HepG2 (cell line): Measurements from ENCODE around the gene SPAG8. TPM values are rescaled to one million over a fixed set of nuclear protein-coding genes. Genes with fewer than 3 reads are reported as not detected.
A peak's percentile ranks its signal among the peaks of the same experiment; 100 is the strongest.

ENCODE experiments used
- CENPX ChIP-seq: sonication (generic); formaldehyde crosslinking; IDR thresholded peaks from 2 replicates; pipeline ENCODE4 v1.9.0; 2021; ENCODE audit warnings: mild to moderate bottlenecking, missing genetic modification reagents, moderate library complexity
- DNMT1 ChIP-seq: sonication (generic); formaldehyde crosslinking; IDR thresholded peaks from 2 replicates; pipeline ENCODE4 v1.5.1; 2020; ENCODE audit warnings: mild to moderate bottlenecking, missing genetic modification reagents
- ELF4 ChIP-seq: sonication (generic); formaldehyde crosslinking; IDR thresholded peaks from 2 replicates; pipeline ENCODE4 v1.5.0; 2020; ENCODE audit warnings: missing genetic modification reagents, mild to moderate bottlenecking, moderate library complexity, borderline replicate concordance
- ELK4 ChIP-seq: sonication (generic); formaldehyde crosslinking; IDR thresholded peaks from 2 replicates; pipeline ENCODE4 v1.9.0; 2021; ENCODE audit warnings: missing genetic modification reagents, borderline replicate concordance
- FIP1L1 ChIP-seq: fragments of 200-400 bp; formaldehyde crosslinking; IDR thresholded peaks from 2 replicates; pipeline ENCODE4 v1.6.1; 2018; ENCODE audit warnings: low read depth, mild to moderate bottlenecking, low read length, moderate library complexity, borderline replicate concordance; ENCODE audit not compliant: insufficient read depth
- GLI4 ChIP-seq: sonication (generic); formaldehyde crosslinking; IDR thresholded peaks from 2 replicates; pipeline ENCODE4 v1.5.1; 2020; ENCODE audit warnings: missing genetic modification reagents, mild to moderate bottlenecking, moderate library complexity, borderline replicate concordance
- KDM1A ChIP-seq: IDR thresholded peaks from 2 replicates; pipeline ENCODE4 v1.6.1; 2016; ENCODE audit warnings: missing compliant biosample characterization
- MAFG ChIP-seq: sonication (generic); formaldehyde crosslinking; IDR thresholded peaks from 2 replicates; pipeline ENCODE4 v1.5.1; 2020; ENCODE audit warnings: mild to moderate bottlenecking, missing genetic modification reagents
- MXD1 ChIP-seq: sonication (generic); formaldehyde crosslinking; IDR thresholded peaks from 2 replicates; pipeline ENCODE4 v1.4.0; 2020; ENCODE audit warnings: mild to moderate bottlenecking, missing genetic modification reagents
- NBN ChIP-seq: fragments of 450-650 bp; conservative IDR thresholded peaks from 2 replicates; pipeline ENCODE4 v1.6.1; 2017
- NCOA5 ChIP-seq: sonication (generic); formaldehyde crosslinking; IDR thresholded peaks from 2 replicates; pipeline ENCODE4 v1.4.0; 2020; ENCODE audit warnings: missing genetic modification reagents
- SNAI1 ChIP-seq: sonication (generic); formaldehyde crosslinking; IDR thresholded peaks from 2 replicates; pipeline ENCODE4 v1.5.0; 2020; ENCODE audit warnings: mild to moderate bottlenecking, missing genetic modification reagents, borderline replicate concordance
- TEAD3 ChIP-seq: optimal IDR thresholded peaks from 2 replicates; pipeline ENCODE3; 2016; ENCODE audit warnings: borderline replicate concordance
- XRCC5 ChIP-seq: fragments of 200-400 bp; formaldehyde crosslinking; optimal IDR thresholded peaks from 2 replicates; pipeline ENCODE3; 2017; ENCODE audit warnings: mild to moderate bottlenecking, low read length
- ZFP37 ChIP-seq: sonication (generic); formaldehyde crosslinking; IDR thresholded peaks from 2 replicates; pipeline ENCODE4 v1.4.0; 2020; ENCODE audit warnings: missing genetic modification reagents, borderline replicate concordance
- ZNF333 ChIP-seq: sonication (generic); formaldehyde crosslinking; IDR thresholded peaks from 2 replicates; pipeline ENCODE4 v1.4.0; 2020; ENCODE audit warnings: mild to moderate bottlenecking, missing genetic modification reagents, borderline replicate concordance
- ZNF383 ChIP-seq: sonication (generic); formaldehyde crosslinking; IDR thresholded peaks from 2 replicates; pipeline ENCODE4 v1.4.0; 2020; ENCODE audit warnings: missing genetic modification reagents, mild to moderate bottlenecking, borderline replicate concordance
- ZNF552 ChIP-seq: sonication (generic); formaldehyde crosslinking; IDR thresholded peaks from 2 replicates; pipeline ENCODE4 v1.9.0; 2022; ENCODE audit warnings: missing genetic modification reagents, mild to moderate bottlenecking, borderline replicate concordance
- ZNF574 ChIP-seq: sonication (generic); formaldehyde crosslinking; IDR thresholded peaks from 2 replicates; pipeline ENCODE4 v1.4.0; 2020; ENCODE audit warnings: missing genetic modification reagents
- ZNF580 ChIP-seq: IDR thresholded peaks from 2 replicates; pipeline ENCODE4 v1.6.1; 2016; ENCODE audit warnings: low read depth, borderline replicate concordance
- ZNF598 ChIP-seq: sonication (generic); formaldehyde crosslinking; IDR thresholded peaks from 2 replicates; pipeline ENCODE4 v1.5.1; 2020; ENCODE audit warnings: mild to moderate bottlenecking, missing genetic modification reagents, borderline replicate concordance
- ZNF704 ChIP-seq: sonication (generic); formaldehyde crosslinking; IDR thresholded peaks from 2 replicates; pipeline ENCODE4 v1.8.1; 2023; ENCODE audit warnings: mild to moderate bottlenecking, inconsistent platforms, moderate library complexity, missing genetic modification reagents, borderline replicate concordance
- ZNF746 ChIP-seq: sonication (generic); formaldehyde crosslinking; IDR thresholded peaks from 2 replicates; pipeline ENCODE4 v1.8.0; 2022; ENCODE audit warnings: mild to moderate bottlenecking, missing genetic modification reagents
- ZNF773 ChIP-seq: sonication (generic); formaldehyde crosslinking; IDR thresholded peaks from 2 replicates; pipeline ENCODE4 v1.4.0; 2020; ENCODE audit warnings: missing genetic modification reagents, borderline replicate concordance
- polyA plus RNA-seq, 8 experiments: library from polyadenylated mRNA; depleted of rRNA in 3 of 8; stranded (reverse) in 7 of 8; unstranded in 1 of 8; fragments of >200 nt; fragmentation: Illumina TruSeq in 4 of 8; extraction: Trizol in 4 of 8; gene quantifications; 2 replicates each; pipeline versions ENCODE4 v1.2.1 to v1.2.3, GENCODE V29; 2011 to 2016; ENCODE audit warnings: low read depth in 4 of 8, missing spikeins in 1 of 8, mixed read lengths in 1 of 8; ENCODE audit not compliant: insufficient read depth in 1 of 8
- total RNA-seq, 5 experiments: library from RNA; depleted of rRNA; stranded (reverse); fragments of >200 nt; fragmentation: Illumina TruSeq; extraction: Trizol; gene quantifications; 2 replicates each; pipeline ENCODE4 v1.2.3, GENCODE V29; 2016; ENCODE audit warnings: low read depth in 1 of 5

The SPAG8 gene
- total and polyA plus RNA-seq, 2 of the 13 experiments (the other 11 are each of a cell fraction or from before 2014, with no cell fraction given): 0.18 to 0.27 TPM

- TF ChIP-seq ELK4 (CRISPR knock-in tag) (no peak), ZNF704 (CRISPR knock-in tag) (peak; percentile 47; the same call in 1 of the 2 replicates), XRCC5 (peak; percentile 27), KDM1A (CRISPR knock-in tag) (no peak), ZNF574 (CRISPR knock-in tag) (peak; percentile 66; the same call in 1 of the 2 replicates), ZFP37 (CRISPR knock-in tag) (no peak; the same call in 1 of the 2 replicates), ZNF598 (CRISPR knock-in tag) (no peak; the same call in 1 of the 2 replicates), NBN (no peak), ELF4 (CRISPR knock-in tag) (no peak), GLI4 (no peak), ZNF580 (CRISPR knock-in tag) (peak; percentile 13; the same call in 1 of the 2 replicates), SNAI1 (CRISPR knock-in tag) (no peak), FIP1L1 (no peak), ZNF773 (no peak), ZNF333 (CRISPR knock-in tag) (peak; percentile 28; the same call in 1 of the 2 replicates), MXD1 (CRISPR knock-in tag) (no peak), ZNF383 (CRISPR knock-in tag) (no peak), ZNF552 (CRISPR knock-in tag) (no peak), DNMT1 (CRISPR knock-in tag) (no peak), NCOA5 (CRISPR knock-in tag) (no peak), TEAD3 (peak; percentile 4), ZNF746 (CRISPR knock-in tag) (peak; percentile 53), MAFG (CRISPR knock-in tag) (no peak), CENPX (CRISPR knock-in tag) (no peak)
Observed at GRCh38 chr9:35814106-35814840, 2.2 kb upstream of the SPAG8 start (continued).
